Fibroblast of mammary gland (primary cell): ENCODE measurements around the gene VPS37D.
"Not testable (repeated sequence)": the region's sequence is repeated elsewhere in the genome, so short reads cannot be mapped to it uniquely, and the experiment has no call there.

Experiments used
- DNase-seq: peaks from one replicate; pipeline ENCODE4 v3.0.0-alpha.2; 2010; ENCODE audit warnings: low read depth
- H3K4me3 ChIP-seq: 2 replicates; pipeline ENCODE4 v1.5.1; 2011; ENCODE audit warnings: low read depth, mild to moderate bottlenecking, low read length, moderate library complexity; ENCODE audit not compliant: control insufficient read depth
- TF ChIP-seq, protein P1 (sequence below): conservative IDR thresholded peaks from 2 replicates; pipeline ENCODE4 v1.5.1; 2011; ENCODE audit warnings: low read depth, low read length, inconsistent platforms; ENCODE audit not compliant: control insufficient read depth, insufficient read depth

VPS37D gene

DNA sequence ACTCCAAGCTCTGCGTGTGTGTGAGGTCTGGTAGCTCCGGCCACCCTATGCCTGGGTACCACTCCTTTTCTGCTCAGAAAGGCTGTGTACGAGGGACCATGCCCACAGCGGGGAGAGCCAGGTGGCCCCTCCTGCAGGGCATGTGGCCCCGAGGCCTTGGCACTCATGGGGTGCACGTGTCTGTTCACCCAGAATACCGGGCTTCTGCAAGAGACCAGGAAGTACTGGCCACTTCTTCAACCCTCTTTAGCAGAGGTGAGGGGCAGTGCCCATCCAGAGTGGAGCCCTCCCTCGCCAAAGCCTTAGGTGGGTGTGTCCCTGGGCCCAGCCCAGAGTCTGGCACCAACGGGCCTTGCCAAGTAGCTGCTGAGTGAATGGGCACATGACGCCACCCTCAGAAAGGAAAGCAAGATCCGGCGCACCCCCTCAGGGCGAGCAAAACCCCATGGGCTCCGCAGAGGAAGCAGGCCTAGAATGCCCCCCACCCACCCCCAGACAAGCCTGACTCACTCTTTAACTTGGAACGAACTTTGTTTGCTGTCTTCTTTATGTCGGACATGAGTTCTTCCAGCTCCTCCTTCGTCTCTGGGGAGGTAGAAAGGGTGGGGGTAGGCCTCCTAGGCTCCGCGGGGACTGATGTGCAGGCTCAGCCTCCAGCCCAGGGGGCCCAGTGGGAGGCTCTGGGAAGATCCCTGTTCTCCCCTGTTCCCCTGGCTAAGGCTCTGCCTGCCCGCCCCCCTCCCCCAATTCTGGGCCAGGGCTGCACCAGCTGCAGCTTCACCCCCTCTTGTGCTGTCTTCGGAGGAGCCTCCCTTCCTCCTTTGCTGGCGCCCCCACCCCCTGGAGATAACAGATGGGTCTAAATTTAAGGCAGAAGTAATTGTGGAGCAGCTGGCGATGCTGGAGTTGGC is 37.3 kb downstream of the VPS37D start:
- TF ChIP-seq, protein P1, sequence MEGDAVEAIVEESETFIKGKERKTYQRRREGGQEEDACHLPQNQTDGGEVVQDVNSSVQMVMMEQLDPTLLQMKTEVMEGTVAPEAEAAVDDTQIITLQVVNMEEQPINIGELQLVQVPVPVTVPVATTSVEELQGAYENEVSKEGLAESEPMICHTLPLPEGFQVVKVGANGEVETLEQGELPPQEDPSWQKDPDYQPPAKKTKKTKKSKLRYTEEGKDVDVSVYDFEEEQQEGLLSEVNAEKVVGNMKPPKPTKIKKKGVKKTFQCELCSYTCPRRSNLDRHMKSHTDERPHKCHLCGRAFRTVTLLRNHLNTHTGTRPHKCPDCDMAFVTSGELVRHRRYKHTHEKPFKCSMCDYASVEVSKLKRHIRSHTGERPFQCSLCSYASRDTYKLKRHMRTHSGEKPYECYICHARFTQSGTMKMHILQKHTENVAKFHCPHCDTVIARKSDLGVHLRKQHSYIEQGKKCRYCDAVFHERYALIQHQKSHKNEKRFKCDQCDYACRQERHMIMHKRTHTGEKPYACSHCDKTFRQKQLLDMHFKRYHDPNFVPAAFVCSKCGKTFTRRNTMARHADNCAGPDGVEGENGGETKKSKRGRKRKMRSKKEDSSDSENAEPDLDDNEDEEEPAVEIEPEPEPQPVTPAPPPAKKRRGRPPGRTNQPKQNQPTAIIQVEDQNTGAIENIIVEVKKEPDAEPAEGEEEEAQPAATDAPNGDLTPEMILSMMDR: no peak
- DNase-seq: peak; percentile 80
- H3K4me3 ChIP-seq: no peak overlapping the region

GRCh38 chr7:73705551-73705920 is 37.9 kb downstream of the VPS37D start:
- H3K4me3 ChIP-seq: no peak overlapping the region
- DNase-seq: no peak
- TF ChIP-seq, protein P1: no peak

GRCh38 chr7:73706126-73707044 is 38.8 kb downstream of the VPS37D start:
- no peak overlapping the region for H3K4me3 ChIP-seq
- TF ChIP-seq, protein P1: no peak

DNA sequence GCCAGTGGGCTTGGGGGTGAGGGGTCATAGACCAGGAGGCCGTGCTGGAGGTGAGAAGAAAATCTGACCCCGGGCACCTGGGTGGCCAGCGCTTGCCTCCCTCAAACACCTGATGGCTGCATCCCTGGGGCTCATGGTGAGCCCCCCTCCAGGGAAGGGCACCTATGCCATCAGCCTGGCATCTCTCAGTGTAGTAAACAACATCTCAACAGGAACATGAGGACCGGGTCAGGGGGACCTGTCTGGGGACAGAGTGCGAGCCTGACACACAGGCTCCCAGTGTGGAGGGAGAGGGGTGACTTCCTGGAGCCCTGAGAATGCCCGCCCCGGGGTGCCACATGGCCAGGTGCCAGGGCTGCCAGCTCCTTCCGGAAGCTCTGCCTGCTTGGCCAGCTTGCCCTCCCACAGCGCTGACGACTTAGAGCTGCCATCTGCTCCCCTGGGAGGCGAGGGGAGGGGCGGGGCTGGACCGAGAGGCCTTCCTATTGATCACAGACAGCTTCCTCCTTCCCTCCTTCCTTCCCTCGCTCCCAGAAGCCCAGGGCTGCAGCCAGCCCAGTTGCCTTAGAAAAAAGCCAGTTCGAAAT is 39.5 kb downstream of the VPS37D start:
- no peak for DNase-seq
- TF ChIP-seq, protein P1: no peak
- H3K4me3 ChIP-seq: no peak overlapping the region

More at GRCh38 chr7:73706126-73707044, 38.8 kb downstream of the VPS37D start:
- peak; percentile 48 for DNase-seq

GRCh38 chr7:73708961-73709549 is 41.4 kb downstream of the VPS37D start:
- H3K4me3 ChIP-seq: no peak overlapping the region
- TF ChIP-seq, protein P1: no peak
- DNase-seq: no peak

GRCh38 chr7:73712773-73713172 is 45.1 kb downstream of the VPS37D start:
- H3K4me3 ChIP-seq: no peak overlapping the region
- TF ChIP-seq, protein P1: no peak
- DNase-seq: no peak

GRCh38 chr7:73713319-73713718 is 45.7 kb downstream of the VPS37D start:
- H3K4me3 ChIP-seq, DNase-seq: not testable (repeated sequence)
